Head of caudate nucleus (tissue), 42 donors: ENCODE results near the gene SRSF8.
"Not testable (repeated sequence)": the region's sequence is repeated elsewhere in the genome, so short reads cannot be mapped to it uniquely, and the experiment has no call there.

ENCODE experiments used
- DNase-seq, 42 donors: peaks; one replicate each; pipeline versions ENCODE4 v3.0.0 to v3.0.0-alpha.2; 2020 to 2021; ENCODE audit warnings: mixed read lengths in 7 of 42
- intact Hi-C: fragments of 100-400 bp; cut with DNase I; formaldehyde crosslinking; loops from one replicate; pipeline ENCODE4 v1.15.0; 2022

The SRSF8 gene

GRCh38 chr11:95066716-95067038, at the start of gene SRSF8:
Gene SRSF8 (plus strand): TSS chr11:95066919. CDS start chr11:95067227, 308 bp downstream.
- intact Hi-C loops: loop anchor here (5.0 to 10.0 kb wide), 3 partner anchors 92 to 721 kb away; partner anchors contain the start of genes CWC15, FAM76B, KDM4D and SESN3
- DNase-seq: no peak

- intact Hi-C loops: not testable (repeated sequence)
Measured at GRCh38 chr11:95021468-95021867, 45.3 kb upstream of the SRSF8 start.

GRCh38 chr11:95024958-95025357, 41.8 kb upstream of the SRSF8 start, which contains the start of gene KDM4E:
Gene KDM4E (plus strand): TSS chr11:95025258. CDS start chr11:95025558, 300 bp downstream.
- intact Hi-C loops: no loop called here
- no peak for DNase-seq

More at GRCh38 chr11:95021468-95021867, 45.3 kb upstream of the SRSF8 start:
- DNase-seq: not testable (repeated sequence)

GRCh38 chr11:95025594-95025993, 41.1 kb upstream of the SRSF8 start:
- intact Hi-C loops, DNase-seq: not testable (repeated sequence)

- intact Hi-C loops: no loop called here
- no peak for DNase-seq
Measured at GRCh38 chr11:95028357-95028756, 38.4 kb upstream of the SRSF8 start.

- intact Hi-C loops: no loop called here
Measured at GRCh38 chr11:95033051-95033450, 33.7 kb upstream of the SRSF8 start.

GRCh38 chr11:95035316-95035715, 31.4 kb upstream of the SRSF8 start:
- no peak for DNase-seq
- intact Hi-C loops: no loop called here

More at GRCh38 chr11:95033051-95033450, 33.7 kb upstream of the SRSF8 start:
- no peak for DNase-seq

GRCh38 chr11:95037356-95038035, 29.2 kb upstream of the SRSF8 start:
- DNase-seq, intact Hi-C loops: not testable (repeated sequence)

- intact Hi-C loops: no loop called here
- no peak for DNase-seq
Measured at GRCh38 chr11:95042239-95042638, 24.5 kb upstream of the SRSF8 start.

- no peak for DNase-seq
- intact Hi-C loops: no loop called here
Measured at GRCh38 chr11:95042906-95043305, 23.8 kb upstream of the SRSF8 start.

- DNase-seq: no peak
- intact Hi-C loops: no loop called here
Measured at GRCh38 chr11:95044010-95044409, 22.7 kb upstream of the SRSF8 start.

- intact Hi-C loops: no loop called here
- no peak for DNase-seq
Measured at GRCh38 chr11:95045812-95046211, 20.9 kb upstream of the SRSF8 start.

GRCh38 chr11:95049122-95049521, 17.6 kb upstream of the SRSF8 start, which contains the start of gene KDM4F:
Gene KDM4F (plus strand): TSS chr11:95049422.
- intact Hi-C loops, DNase-seq: not testable (repeated sequence)

- no peak for DNase-seq
- intact Hi-C loops: no loop called here
Measured at GRCh38 chr11:95050595-95051202, 16.0 kb upstream of the SRSF8 start.

GRCh38 chr11:95054356-95054755, 12.4 kb upstream of the SRSF8 start:
- intact Hi-C loops: no loop called here
- no peak for DNase-seq

GRCh38 chr11:95055283-95055897, 11.3 kb upstream of the SRSF8 start:
- DNase-seq: no peak
- intact Hi-C loops: no loop called here

- intact Hi-C loops: no loop called here
- DNase-seq: no peak
Measured at GRCh38 chr11:95057959-95058358, 8.8 kb upstream of the SRSF8 start.

- intact Hi-C loops: no loop called here
- DNase-seq: no peak
Measured at GRCh38 chr11:95058621-95059020, 8.1 kb upstream of the SRSF8 start.

GRCh38 chr11:95059046-95059445, 7.7 kb upstream of the SRSF8 start:
- intact Hi-C loops: no loop called here
- DNase-seq: no peak

GRCh38 chr11:95065336-95065735, 1.4 kb upstream of the SRSF8 start:
- intact Hi-C loops: loop anchor here (5.0 to 10.0 kb wide), 3 partner anchors 91 to 722 kb away; partner anchors contain the start of genes CWC15, FAM76B, KDM4D and SESN3
- DNase-seq: no peak
